PC-3 (cell line): ENCODE measurements around the gene ZNF716.

Source experiments
- CTCF ChIP-seq: fragments of 300-600 bp; sonication (generic); conservative IDR thresholded peaks from 2 replicates; pipeline ENCODE4 v1.5.1; 2017; ENCODE audit warnings: antibody characterized with exemption, low read depth, mild to moderate bottlenecking, low read length
- EZH2 ChIP-seq: fragments of 300-600 bp; sonication (generic); IDR thresholded peaks from one replicate; pipeline ENCODE4 v1.6.1; 2017; ENCODE audit warnings: antibody characterized with exemption, mild to moderate bottlenecking, low read length; ENCODE audit not compliant: unreplicated experiment

DNA sequence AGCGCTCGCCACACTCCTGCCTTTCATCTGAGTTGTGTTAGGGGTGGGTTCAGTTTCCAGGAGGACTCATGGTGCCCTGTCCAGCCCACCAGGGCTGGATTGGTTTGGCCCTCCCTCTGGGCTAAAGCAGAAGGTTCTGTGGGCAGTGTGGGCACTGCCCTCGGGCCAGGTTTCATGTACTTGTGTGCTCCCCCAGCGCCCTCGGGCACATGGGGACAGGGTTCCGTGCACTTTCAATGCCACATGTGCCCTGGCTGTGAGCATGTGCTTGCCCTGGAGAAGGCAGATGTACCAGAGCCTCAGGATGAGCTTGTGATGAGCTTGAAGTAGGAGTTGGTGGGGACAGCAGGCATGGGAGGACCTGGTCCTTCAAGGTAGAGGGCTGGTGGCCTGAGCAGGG lies 35.6 kb upstream of the ZNF716 start:
- no peak for TF ChIP-seq CTCF
- no peak for TF ChIP-seq EZH2
